CD14-positive monocyte (primary cell): ENCODE measurements around the gene ALDH1B1. TPM values are rescaled to one million over a fixed set of nuclear protein-coding genes. Genes with fewer than 3 reads are reported as not detected.

Experiments used
- DNase-seq, 3 donors: peaks; one replicate each; pipeline ENCODE4 v3.0.0-alpha.2; 2011 to 2022
- H2AFZ ChIP-seq: 2 replicates; pipeline ENCODE4 v1.6.0; 2012; ENCODE audit warnings: mild to moderate bottlenecking, low read depth, low read length, inconsistent platforms; ENCODE audit not compliant: insufficient read depth, poor library complexity, severe bottlenecking
- H3K27ac ChIP-seq, 2 donors: 1 replicate in 1 of 2; 2 replicates in 1 of 2; pipeline ENCODE4 v1.5.1; 2012 to 2013; ENCODE audit warnings: low read length in 2 of 2, control low read depth in 1 of 2, inconsistent platforms in 1 of 2, low read depth in 1 of 2, mild to moderate bottlenecking in 1 of 2
- H3K27me3 ChIP-seq, 2 donors: one replicate each; pipeline versions ENCODE4 v1.6.0 to v1.6.1; 2011 to 2013; ENCODE audit warnings: low read length in 2 of 2; ENCODE audit not compliant: control insufficient read depth in 2 of 2, insufficient read depth in 2 of 2
- H3K36me3 ChIP-seq, 2 donors: replicated peaks in 1 of 2; 1 replicate in 1 of 2; 2 replicates in 1 of 2; pipeline versions ENCODE4 v1.5.1 to v1.6.1; 2012 to 2013; ENCODE audit warnings: low read length in 2 of 2, control low read depth in 1 of 2, inconsistent platforms in 1 of 2, mild to moderate bottlenecking in 1 of 2; ENCODE audit not compliant: insufficient read depth in 2 of 2, control insufficient read depth in 1 of 2
- H3K4me1 ChIP-seq, 2 donors: 1 replicate in 1 of 2; 2 replicates in 1 of 2; pipeline versions ENCODE4 v1.5.1 to v1.6.1; 2012 to 2013; ENCODE audit warnings: low read length in 2 of 2, control low read depth in 1 of 2, inconsistent platforms in 1 of 2, mild to moderate bottlenecking in 1 of 2, moderate library complexity in 1 of 2; ENCODE audit not compliant: insufficient read depth in 2 of 2, control insufficient read depth in 1 of 2
- H3K4me2 ChIP-seq: replicated peaks from 2 replicates; pipeline ENCODE3; 2012; ENCODE audit warnings: low read length, moderate library complexity, mild to moderate bottlenecking; ENCODE audit not compliant: poor library complexity, severe bottlenecking; ENCODE audit errors: extremely low read depth
- H3K4me3 ChIP-seq, 3 experiments: fragments of 200-600 bp in 1 of 3; sonication (generic) in 1 of 3; replicated peaks in 1 of 3; 1 replicate in 2 of 3; 2 replicates in 1 of 3; pipeline ENCODE4 v1.5.1; 2011 to 2013; ENCODE audit warnings: low read length in 3 of 3, mild to moderate bottlenecking in 3 of 3, control low read depth in 2 of 3, low read depth in 2 of 3, inconsistent platforms in 1 of 3, moderate library complexity in 1 of 3
- H3K79me2 ChIP-seq: 2 replicates; pipeline ENCODE4 v1.6.0; 2012; ENCODE audit warnings: mild to moderate bottlenecking, control low read depth, inconsistent platforms, low read length, moderate library complexity; ENCODE audit not compliant: insufficient read depth
- H3K9ac ChIP-seq: 2 replicates; pipeline ENCODE4 v1.6.0; 2017; ENCODE audit warnings: low read length, mild to moderate bottlenecking; ENCODE audit not compliant: insufficient read depth, poor library complexity, severe bottlenecking
- H3K9me3 ChIP-seq, 2 donors: replicated peaks in 1 of 2; 1 replicate in 1 of 2; 2 replicates in 1 of 2; pipeline versions ENCODE4 v1.5.1 to v1.6.1; 2012 to 2013; ENCODE audit warnings: low read length in 2 of 2, control low read depth in 1 of 2; ENCODE audit not compliant: control insufficient read depth in 1 of 2, insufficient read depth in 1 of 2
- H4K20me1 ChIP-seq: 2 replicates; pipeline ENCODE4 v1.6.0; 2012; ENCODE audit warnings: mild to moderate bottlenecking, low read length, control low read depth, moderate library complexity; ENCODE audit not compliant: insufficient read depth
- H3K27ac Mint-ChIP-seq, 7 donors: one replicate each; pipeline ENCODE4 v1.8.0; 2020; ENCODE audit warnings: mild to moderate bottlenecking in 7 of 7, mixed read lengths in 7 of 7, moderate library complexity in 6 of 7, inconsistent platforms in 2 of 7
- H3K27me3 Mint-ChIP-seq, 3 donors: one replicate each; pipeline ENCODE4 v1.8.0; 2021 to 2022; ENCODE audit warnings: low read depth in 3 of 3, mild to moderate bottlenecking in 3 of 3, mixed read lengths in 3 of 3, moderate library complexity in 3 of 3, inconsistent platforms in 1 of 3
- H3K36me3 Mint-ChIP-seq, 2 donors: one replicate each; pipeline ENCODE4 v1.8.0; 2020; ENCODE audit warnings: mixed read lengths in 2 of 2, inconsistent platforms in 1 of 2, mild to moderate bottlenecking in 1 of 2
- H3K4me1 Mint-ChIP-seq: one replicate; pipeline ENCODE4 v1.8.0; 2020; ENCODE audit warnings: mild to moderate bottlenecking, mixed read lengths
- H3K4me3 Mint-ChIP-seq, 2 donors: one replicate each; pipeline ENCODE4 v1.8.0; 2020; ENCODE audit warnings: mild to moderate bottlenecking in 2 of 2, mixed read lengths in 2 of 2, moderate library complexity in 1 of 2
- H3K9me3 Mint-ChIP-seq, 7 donors: one replicate each; pipeline ENCODE4 v1.8.0; 2020 to 2022; ENCODE audit warnings: mixed read lengths in 7 of 7, mild to moderate bottlenecking in 6 of 7, moderate library complexity in 6 of 7, inconsistent platforms in 2 of 7
- CTCF ChIP-seq: fragments of 200-600 bp; IDR thresholded peaks from one replicate; pipeline ENCODE4 v1.8.0; 2022; ENCODE audit warnings: antibody characterized with exemption, mild to moderate bottlenecking
- WGBS: methylation state at CpG from one replicate; pipeline ENCODE4 v1.1.5; 2013; ENCODE audit warnings: missing lambda C conversion rate; ENCODE audit not compliant: insufficient coverage; 5-methylcytosine and 5-hydroxymethylcytosine counted together
- intact Hi-C, 2 donors: fragments of 100-400 bp; cut with micrococcal nuclease; formaldehyde crosslinking; loops; one replicate each; pipeline versions ENCODE4 v1.15.0 to v1.15.1; 2023
- polyA plus RNA-seq, 3 donors: library from polyadenylated mRNA; depleted of rRNA in 1 of 3; unstranded in 2 of 3; stranded (reverse) in 1 of 3; fragments of 300-500 nt in 2 of 3; fragments of >200 nt in 1 of 3; fragmentation: Illumina TruSeq in 2 of 3; gene quantifications; 1 replicate in 2 of 3; 2 replicates in 1 of 3; pipeline ENCODE4 v1.2.3, GENCODE V29; 2012 to 2021

The ALDH1B1 gene
- polyA plus RNA-seq, 3 donors = 1.00 to 4.5 (median 3.8) TPM

GRCh38 chr9:38440516-38440915 lies 48.0 kb downstream of the ALDH1B1 start:
- Mint-ChIP-seq H3K36me3 (no peaks in the 10 kb centered on the region), H3K4me1 (peaks cover 19% of the 10 kb centered on the region), H3K27me3 (peaks cover 1 to 6% (median 1%) of the 10 kb centered on the region in 3 donors), H3K9me3 (peaks cover 0 to 3% (median 0%) of the 10 kb centered on the region in 7 donors), H3K4me3 (no peak overlapping the region), H3K27ac (peak overlapping the region in 1 of 7 donors; percentile 4)
- no peaks in the 10 kb centered on the region for H3K36me3 ChIP-seq
- no peak overlapping the region for H3K4me3 ChIP-seq
- intact Hi-C loops = no loop called here
- WGBS = 0% methylated on average over 1 of the region's 3 CpGs
- H3K27me3 ChIP-seq = no peaks in the 10 kb centered on the region
- no peak for TF ChIP-seq CTCF
- no peak overlapping the region for H3K27ac ChIP-seq
- no peak overlapping the region for H3K9ac ChIP-seq
- peak overlapping the region; percentile 46 for H2AFZ ChIP-seq
- no peaks in the 10 kb centered on the region for H3K79me2 ChIP-seq
- no peak for DNase-seq
- H4K20me1 ChIP-seq = no peaks in the 10 kb centered on the region
- H3K4me1 ChIP-seq = peaks cover 0 to 3% of the 10 kb centered on the region in 2 donors
- no peaks in the 10 kb centered on the region for H3K9me3 ChIP-seq
- no peak overlapping the region for H3K4me2 ChIP-seq

- no peaks in the 10 kb centered on the region for H3K36me3 ChIP-seq
- intact Hi-C loops = no loop called here
- H4K20me1 ChIP-seq = no peaks in the 10 kb centered on the region
- H3K9me3 ChIP-seq = no peaks in the 10 kb centered on the region
- no peaks in the 10 kb centered on the region for H3K79me2 ChIP-seq
- no peak overlapping the region for H3K4me2 ChIP-seq
- H3K27me3 ChIP-seq = no peaks in the 10 kb centered on the region
- Mint-ChIP-seq H3K27me3 (peaks cover 3 to 6% (median 4%) of the 10 kb centered on the region in 3 donors), H3K9me3 (peaks cover 0 to 3% (median 0%) of the 10 kb centered on the region in 7 donors), H3K4me1 (peaks cover 20% of the 10 kb centered on the region), H3K4me3 (no peak overlapping the region), H3K36me3 (no peaks in the 10 kb centered on the region), H3K27ac (no peak overlapping the region)
- no peak overlapping the region for H3K4me3 ChIP-seq
- no peak for TF ChIP-seq CTCF
- H3K27ac ChIP-seq = no peak overlapping the region
- 97% methylated on average over 4 of the region's 8 CpGs for WGBS
- no peak for DNase-seq
- no peak overlapping the region for H3K9ac ChIP-seq
- no peak overlapping the region for H2AFZ ChIP-seq
- peaks cover 0 to 3% of the 10 kb centered on the region in 2 donors for H3K4me1 ChIP-seq
Observed at GRCh38 chr9:38441347-38442085, 49.0 kb downstream of the ALDH1B1 start.
